Progenitor cell of endocrine pancreas (in vitro differentiated cells): Measurements from ENCODE around the gene THSD1. TPM values are rescaled to one million over a fixed set of nuclear protein-coding genes. Genes with fewer than 3 reads are reported as not detected.

Source experiments
- DNase-seq: peaks from one replicate; pipeline ENCODE4 v3.0.0; 2021; ENCODE audit warnings: low spot score; ENCODE audit not compliant: unreplicated experiment
- H3K27ac Mint-ChIP-seq: 2 replicates; pipeline ENCODE4 v1.8.0; 2021; ENCODE audit warnings: mild to moderate bottlenecking, moderate library complexity, mixed read lengths
- H3K27me3 Mint-ChIP-seq: 2 replicates; pipeline ENCODE4 v1.8.0; 2021; ENCODE audit warnings: mixed read lengths
- H3K36me3 Mint-ChIP-seq: 2 replicates; pipeline ENCODE4 v1.8.0; 2022; ENCODE audit warnings: mixed read lengths; ENCODE audit not compliant: insufficient read depth
- H3K4me1 Mint-ChIP-seq: 2 replicates; pipeline ENCODE4 v1.8.0; 2021; ENCODE audit warnings: low read depth, mixed read lengths
- H3K4me3 Mint-ChIP-seq: 2 replicates; pipeline ENCODE4 v1.8.0; 2021; ENCODE audit warnings: low read depth, mild to moderate bottlenecking, moderate library complexity, mixed read lengths
- H3K9me3 Mint-ChIP-seq: 2 replicates; pipeline ENCODE4 v1.8.0; 2021; ENCODE audit warnings: low read depth, mixed read lengths
- long read RNA-seq: library from polyadenylated mRNA; unstranded; transcript quantifications from one replicate; pipeline ENCODE4 v2.0.0, GENCODE V29; 2020
- total RNA-seq: library from RNA; stranded (reverse); gene quantifications from 2 replicates; pipeline ENCODE4 v1.2.1, GENCODE V29; 2021
- TF ChIP-seq, protein P1 (sequence below): fragments of 200-600 bp; sonication (generic); IDR thresholded peaks from one replicate; pipeline ENCODE4 v1.5.0; 2021; ENCODE audit warnings: antibody characterized with exemption, mild to moderate bottlenecking; ENCODE audit not compliant: unreplicated experiment

Gene THSD1, protein sequence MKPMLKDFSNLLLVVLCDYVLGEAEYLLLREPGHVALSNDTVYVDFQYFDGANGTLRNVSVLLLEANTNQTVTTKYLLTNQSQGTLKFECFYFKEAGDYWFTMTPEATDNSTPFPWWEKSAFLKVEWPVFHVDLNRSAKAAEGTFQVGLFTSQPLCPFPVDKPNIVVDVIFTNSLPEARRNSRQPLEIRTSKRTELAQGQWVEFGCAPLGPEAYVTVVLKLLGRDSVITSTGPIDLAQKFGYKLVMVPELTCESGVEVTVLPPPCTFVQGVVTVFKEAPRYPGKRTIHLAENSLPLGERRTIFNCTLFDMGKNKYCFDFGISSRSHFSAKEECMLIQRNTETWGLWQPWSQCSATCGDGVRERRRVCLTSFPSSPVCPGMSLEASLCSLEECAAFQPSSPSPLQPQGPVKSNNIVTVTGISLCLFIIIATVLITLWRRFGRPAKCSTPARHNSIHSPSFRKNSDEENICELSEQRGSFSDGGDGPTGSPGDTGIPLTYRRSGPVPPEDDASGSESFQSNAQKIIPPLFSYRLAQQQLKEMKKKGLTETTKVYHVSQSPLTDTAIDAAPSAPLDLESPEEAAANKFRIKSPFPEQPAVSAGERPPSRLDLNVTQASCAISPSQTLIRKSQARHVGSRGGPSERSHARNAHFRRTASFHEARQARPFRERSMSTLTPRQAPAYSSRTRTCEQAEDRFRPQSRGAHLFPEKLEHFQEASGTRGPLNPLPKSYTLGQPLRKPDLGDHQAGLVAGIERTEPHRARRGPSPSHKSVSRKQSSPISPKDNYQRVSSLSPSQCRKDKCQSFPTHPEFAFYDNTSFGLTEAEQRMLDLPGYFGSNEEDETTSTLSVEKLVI
- 1.7 TPM in 2 replicates for total RNA-seq
- long read RNA-seq, partial matches to known transcripts = 0 of 1 reads
- long read RNA-seq, other reads (novel, unspliced or antisense) = 1 of 1 reads

DNA sequence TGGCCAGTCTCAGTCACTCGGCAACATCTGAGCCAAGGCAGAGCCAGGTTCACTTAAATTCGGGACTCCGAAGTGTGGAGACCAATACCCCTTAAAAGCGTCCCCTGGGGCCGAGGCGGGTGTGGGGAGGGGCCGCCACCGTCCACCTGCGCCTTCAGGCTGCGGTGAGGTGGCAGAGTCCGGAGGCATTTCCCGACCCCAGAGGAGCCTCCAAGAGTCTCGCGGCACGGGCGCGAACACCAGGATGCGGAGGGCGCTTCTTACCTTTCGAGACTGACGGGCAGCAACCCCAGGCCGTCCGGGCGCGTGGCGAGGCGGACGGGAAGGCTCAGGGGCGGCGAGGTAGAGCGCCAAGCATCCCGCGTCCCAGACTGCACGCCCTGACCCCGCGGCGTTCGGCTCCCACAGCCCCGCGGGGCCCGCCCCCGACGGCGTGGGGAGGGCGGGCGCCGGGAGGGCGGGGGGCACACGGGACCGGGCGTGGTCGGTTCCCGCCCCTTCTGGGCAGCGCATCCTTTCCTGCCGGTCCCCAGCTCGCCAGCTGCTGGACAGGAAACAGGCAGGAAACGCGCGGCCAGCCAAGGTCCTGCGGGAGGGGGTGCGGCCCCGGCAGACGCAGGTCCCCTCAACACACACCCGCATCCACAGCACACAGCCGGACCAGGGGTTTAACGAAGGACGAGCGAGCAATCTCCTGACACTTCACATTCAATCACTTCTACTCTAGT is at the start of gene THSD1:
TSS of gene THSD1 (minus strand) at position 406 of the 728 bp plus-strand sequence. CDS start 3,572 bp downstream, outside the sequence.
- TF ChIP-seq, protein P1, sequence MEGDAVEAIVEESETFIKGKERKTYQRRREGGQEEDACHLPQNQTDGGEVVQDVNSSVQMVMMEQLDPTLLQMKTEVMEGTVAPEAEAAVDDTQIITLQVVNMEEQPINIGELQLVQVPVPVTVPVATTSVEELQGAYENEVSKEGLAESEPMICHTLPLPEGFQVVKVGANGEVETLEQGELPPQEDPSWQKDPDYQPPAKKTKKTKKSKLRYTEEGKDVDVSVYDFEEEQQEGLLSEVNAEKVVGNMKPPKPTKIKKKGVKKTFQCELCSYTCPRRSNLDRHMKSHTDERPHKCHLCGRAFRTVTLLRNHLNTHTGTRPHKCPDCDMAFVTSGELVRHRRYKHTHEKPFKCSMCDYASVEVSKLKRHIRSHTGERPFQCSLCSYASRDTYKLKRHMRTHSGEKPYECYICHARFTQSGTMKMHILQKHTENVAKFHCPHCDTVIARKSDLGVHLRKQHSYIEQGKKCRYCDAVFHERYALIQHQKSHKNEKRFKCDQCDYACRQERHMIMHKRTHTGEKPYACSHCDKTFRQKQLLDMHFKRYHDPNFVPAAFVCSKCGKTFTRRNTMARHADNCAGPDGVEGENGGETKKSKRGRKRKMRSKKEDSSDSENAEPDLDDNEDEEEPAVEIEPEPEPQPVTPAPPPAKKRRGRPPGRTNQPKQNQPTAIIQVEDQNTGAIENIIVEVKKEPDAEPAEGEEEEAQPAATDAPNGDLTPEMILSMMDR = no peak
- DNase-seq = peak; percentile 14
- H3K27ac Mint-ChIP-seq = no peak within 1 kb of the TSS
- H3K36me3 Mint-ChIP-seq = peaks cover 10% of the 10 kb centered on the region
- H3K4me1 Mint-ChIP-seq = peaks cover 3% of the 10 kb centered on the region
- no peaks in the 10 kb centered on the region for H3K9me3 Mint-ChIP-seq
- peak within 1 kb of the TSS; percentile 53 for H3K4me3 Mint-ChIP-seq
- H3K27me3 Mint-ChIP-seq = peaks cover 38% of the 10 kb centered on the region

DNA sequence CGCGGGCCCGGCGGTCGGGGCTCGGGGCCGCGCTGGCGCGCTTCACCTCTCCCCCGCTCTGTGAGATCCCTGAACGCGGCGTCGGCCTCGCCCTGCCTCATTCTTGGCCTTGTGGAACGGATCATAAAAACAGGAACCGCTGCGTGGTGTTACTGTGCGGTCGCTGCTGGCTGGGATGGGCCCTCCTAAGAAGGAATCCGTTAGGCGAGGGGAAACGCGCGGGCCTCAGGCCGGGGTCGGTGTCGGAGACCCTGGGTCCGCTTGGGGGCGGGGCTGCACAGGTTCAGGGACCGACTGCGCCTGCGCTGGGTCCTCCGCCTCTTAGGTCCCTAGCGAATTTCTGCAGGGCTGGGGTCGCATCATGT is 49.7 kb upstream of the THSD1 start:
- H3K4me1 Mint-ChIP-seq = peaks cover 37% of the 10 kb centered on the region
- H3K4me3 Mint-ChIP-seq = peak overlapping the region; percentile 93
- H3K36me3 Mint-ChIP-seq = peaks cover 5% of the 10 kb centered on the region
- H3K9me3 Mint-ChIP-seq = no peaks in the 10 kb centered on the region
- no peaks in the 10 kb centered on the region for H3K27me3 Mint-ChIP-seq
- peak overlapping the region; percentile 94 for H3K27ac Mint-ChIP-seq
- TF ChIP-seq, protein P1 = no peak
- DNase-seq = peak; percentile 80

DNA sequence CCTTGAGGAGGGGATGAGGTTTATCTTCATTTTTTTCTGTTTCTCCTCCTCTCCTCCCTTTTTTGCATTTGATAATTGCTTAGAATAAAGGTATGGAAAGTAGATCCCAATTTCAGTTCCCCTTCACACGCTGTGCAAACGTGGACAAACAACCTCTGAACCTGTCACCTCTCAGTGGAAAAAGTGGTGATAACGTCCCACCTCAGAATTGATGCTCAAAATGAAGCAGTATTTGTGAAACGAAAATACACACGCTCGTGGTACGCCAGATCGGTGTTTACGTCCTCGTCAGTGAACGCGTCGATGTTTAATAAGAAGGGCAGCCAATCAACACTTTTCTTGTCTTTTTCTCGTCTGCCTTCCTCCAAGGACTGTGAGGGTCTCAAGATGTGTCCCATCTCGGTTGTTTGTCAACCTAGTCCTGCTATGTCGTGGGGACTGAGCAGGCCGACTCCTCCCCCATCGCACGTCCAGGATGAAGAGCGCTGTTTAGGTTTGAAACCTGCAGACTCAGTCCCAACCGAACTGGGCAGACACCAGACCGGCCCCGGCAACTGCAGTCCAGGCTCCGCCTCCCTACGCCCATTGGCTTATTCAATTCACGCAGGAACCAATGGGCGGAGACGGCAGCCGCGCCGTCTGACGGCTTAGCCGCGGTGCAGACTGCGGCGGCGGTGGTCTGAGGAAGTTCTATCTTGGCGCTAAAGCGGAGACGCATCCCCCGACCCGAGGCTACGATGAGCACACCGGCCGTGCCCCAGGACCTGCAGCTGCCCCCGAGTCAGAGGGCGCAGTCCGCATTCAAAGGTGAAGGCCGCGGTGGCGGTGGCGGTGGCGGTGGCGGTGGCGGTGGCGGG is 49.1 kb upstream of the THSD1 start, which contains the start of gene CKAP2:
TSS of gene CKAP2 (plus strand) at position 659 of the 857 bp plus-strand sequence. CDS start at position 738, 79 bp downstream.
- peak within 1 kb of the TSS; percentile 99 for H3K27ac Mint-ChIP-seq
- peak; percentile 82 for DNase-seq
- no peaks in the 10 kb centered on the region for H3K9me3 Mint-ChIP-seq
- H3K4me1 Mint-ChIP-seq = peaks cover 37% of the 10 kb centered on the region
- TF ChIP-seq, protein P1 = no peak
- peaks cover 5% of the 10 kb centered on the region for H3K36me3 Mint-ChIP-seq
- no peaks in the 10 kb centered on the region for H3K27me3 Mint-ChIP-seq
- peak within 1 kb of the TSS; percentile 93 for H3K4me3 Mint-ChIP-seq

DNA sequence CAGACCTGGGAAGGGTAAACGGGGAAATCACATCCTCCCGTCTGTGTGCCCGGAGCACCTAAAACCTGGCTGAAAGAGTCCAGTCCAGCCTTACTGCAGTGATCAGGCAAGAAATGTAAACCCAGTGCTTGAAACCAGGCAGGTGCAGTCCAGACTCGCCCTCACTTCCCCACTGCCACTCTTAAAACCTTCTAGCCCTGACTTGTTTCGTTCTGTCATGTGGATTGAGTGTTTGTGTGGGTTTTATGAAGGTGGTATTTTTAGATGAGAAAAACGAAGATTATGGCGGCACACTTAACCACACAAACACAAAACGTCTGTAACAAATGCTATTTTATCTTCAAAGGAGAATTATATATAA is 48.5 kb upstream of the THSD1 start:
- TF ChIP-seq, protein P1 = no peak
- H3K4me1 Mint-ChIP-seq = peaks cover 40% of the 10 kb centered on the region
- H3K27ac Mint-ChIP-seq = peak overlapping the region; percentile 99
- no peak for DNase-seq
- peak overlapping the region; percentile 93 for H3K4me3 Mint-ChIP-seq
- H3K36me3 Mint-ChIP-seq = peaks cover 5% of the 10 kb centered on the region
- no peaks in the 10 kb centered on the region for H3K9me3 Mint-ChIP-seq
- H3K27me3 Mint-ChIP-seq = no peaks in the 10 kb centered on the region
